Activated T-helper 17 cell treated with anti-CD3 and anti-CD28 coated beads, Interleukin-2, amount 50 U/mL, for 72 hours (primary cell): ENCODE results near the gene AHCY. TPM values are rescaled to one million over a fixed set of nuclear protein-coding genes. Genes with fewer than 3 reads are reported as not detected.
"Not testable (repeated sequence)": the region's sequence is repeated elsewhere in the genome, so short reads cannot be mapped to it uniquely, and the experiment has no call there.

Experiments used
- ATAC-seq: fragments of 150-1000 bp; cut with Tn5 transposase; replicated peaks from 2 replicates; pipeline ENCODE4 v1.10.0; 2021; ENCODE audit warnings: mild to moderate bottlenecking, moderate library complexity
- H3K27ac Mint-ChIP-seq: one replicate; pipeline ENCODE4 v1.8.0; 2022; ENCODE audit warnings: mixed read lengths
- H3K27me3 Mint-ChIP-seq: one replicate; pipeline ENCODE4 v1.8.0; 2022; ENCODE audit warnings: mixed read lengths
- H3K36me3 Mint-ChIP-seq: one replicate; pipeline ENCODE4 v1.8.0; 2022; ENCODE audit warnings: low read depth, mild to moderate bottlenecking, mixed read lengths
- H3K4me1 Mint-ChIP-seq: one replicate; pipeline ENCODE4 v1.8.0; 2022; ENCODE audit warnings: mixed read lengths
- H3K4me3 Mint-ChIP-seq: one replicate; pipeline ENCODE4 v1.8.0; 2022; ENCODE audit warnings: mild to moderate bottlenecking, mixed read lengths
- H3K9me3 Mint-ChIP-seq: one replicate; pipeline ENCODE4 v1.8.0; 2022; ENCODE audit warnings: mixed read lengths
- total RNA-seq, 2 donors: library from RNA; stranded (reverse); gene quantifications; one replicate each; pipeline ENCODE4 v1.2.3, GENCODE V29; 2022

Gene AHCY
- total RNA-seq, 2 donors from 2014 or later: 94.5 to 174 TPM

DNA sequence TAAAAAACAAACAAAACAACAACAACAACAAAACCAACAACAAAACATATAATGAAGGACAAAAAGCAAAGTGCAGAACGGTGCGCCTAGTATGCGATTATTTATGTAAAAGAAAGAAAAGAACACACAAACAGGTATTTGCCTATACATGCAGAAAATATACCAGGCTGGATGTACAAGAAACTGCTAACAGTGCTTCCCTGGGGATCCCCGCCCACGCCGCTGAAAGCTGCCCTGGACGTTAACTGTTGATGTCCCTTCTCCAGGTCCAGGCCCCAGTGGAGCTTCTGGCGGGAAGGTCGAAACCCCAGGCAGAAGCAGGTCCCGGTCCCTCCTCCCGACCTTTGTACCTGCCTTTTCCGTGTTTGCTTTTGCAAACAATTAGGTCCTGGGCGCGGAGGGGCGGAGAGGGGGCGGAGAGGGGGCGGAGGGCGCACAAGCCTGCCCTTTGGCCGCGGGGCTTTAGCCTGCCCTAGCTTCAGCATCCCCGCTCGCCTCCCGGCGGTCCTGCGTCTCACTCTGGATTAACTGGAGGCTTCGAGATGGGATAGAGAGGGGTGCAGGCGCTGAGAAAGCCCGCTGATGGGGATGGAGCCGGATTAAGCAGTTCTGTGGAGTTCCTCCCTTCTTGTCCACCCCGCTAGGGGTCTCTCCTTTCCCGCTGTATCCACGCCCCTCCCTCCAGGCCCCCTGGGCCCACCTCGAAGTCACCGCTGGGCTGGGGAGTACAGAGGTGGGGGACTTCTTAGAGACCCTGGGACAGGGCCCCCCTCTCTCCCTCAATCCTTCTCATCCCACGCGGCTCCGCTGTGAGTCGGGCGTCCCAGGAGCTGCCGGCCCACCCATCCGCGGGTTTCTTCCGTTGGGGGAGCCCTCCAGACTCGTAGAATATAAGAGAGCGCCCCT is 8.2 kb upstream of the AHCY start:
- Mint-ChIP-seq H3K4me3 (no peak overlapping the region), H3K9me3 (no peaks in the 10 kb centered on the region), H3K27ac (no peak overlapping the region), H3K27me3 (peaks cover 4% of the 10 kb centered on the region), H3K36me3 (no peaks in the 10 kb centered on the region), H3K4me1 (no peaks in the 10 kb centered on the region)
- no peak for ATAC-seq

DNA sequence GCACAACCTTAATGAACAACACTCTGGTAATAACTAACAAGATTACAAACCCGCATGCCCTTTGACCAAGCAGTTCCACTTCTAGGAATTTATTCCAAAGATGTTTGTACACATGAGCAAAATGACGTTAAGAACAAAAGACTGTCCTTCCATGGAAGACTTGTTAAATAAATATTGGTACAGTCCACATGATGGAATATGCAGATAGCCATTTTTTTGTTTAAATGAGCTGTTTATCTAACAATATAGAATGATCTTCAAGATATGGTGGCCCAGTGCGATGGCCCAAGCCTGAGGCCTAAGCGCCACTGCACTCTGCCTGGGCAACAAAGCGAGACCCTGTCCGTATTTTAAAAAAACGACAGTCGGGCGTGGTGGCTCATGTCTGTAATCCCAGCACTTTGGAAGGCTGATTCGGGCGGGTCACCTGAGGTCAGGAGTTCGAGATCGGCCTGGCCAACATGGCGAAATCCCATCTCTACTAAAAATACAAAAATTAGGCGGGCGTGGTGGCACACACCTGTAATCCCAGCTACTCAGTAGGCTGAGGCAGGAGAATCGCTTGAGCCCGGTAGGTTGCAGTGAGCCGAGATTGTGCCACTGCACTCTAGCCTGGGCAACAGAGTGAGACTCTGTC is 7.4 kb upstream of the AHCY start:
- H3K36me3 Mint-ChIP-seq: no peaks in the 10 kb centered on the region
- H3K27me3 Mint-ChIP-seq: peaks cover 4% of the 10 kb centered on the region
- H3K9me3 Mint-ChIP-seq: no peaks in the 10 kb centered on the region
- no peak for ATAC-seq
- H3K4me1 Mint-ChIP-seq: no peaks in the 10 kb centered on the region
- no peak overlapping the region for H3K27ac Mint-ChIP-seq
- no peak overlapping the region for H3K4me3 Mint-ChIP-seq

DNA sequence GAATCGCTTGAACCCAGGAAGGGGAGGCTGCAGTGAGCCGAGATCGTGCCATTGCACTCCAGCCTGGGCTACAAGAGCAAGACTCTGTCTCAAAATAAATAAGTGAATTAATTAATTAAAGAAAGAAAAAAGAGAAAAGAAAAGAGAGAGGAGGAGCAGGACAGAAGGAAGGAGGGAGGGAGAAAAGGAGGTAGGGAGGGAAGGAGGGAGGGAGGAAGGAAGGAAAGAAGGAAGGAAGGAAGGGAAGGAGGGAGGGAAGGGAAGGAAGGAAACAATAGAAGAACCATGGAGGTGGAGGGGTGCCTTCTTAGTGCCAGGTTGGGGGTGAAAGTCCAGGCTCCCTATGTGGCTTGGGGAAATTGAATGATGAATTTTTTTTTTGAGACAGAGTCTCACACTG is 6.5 kb upstream of the AHCY start:
- peaks cover 4% of the 10 kb centered on the region for H3K27me3 Mint-ChIP-seq
- no peaks in the 10 kb centered on the region for H3K4me1 Mint-ChIP-seq
- no peak for ATAC-seq
- no peak overlapping the region for H3K27ac Mint-ChIP-seq
- H3K36me3 Mint-ChIP-seq: no peaks in the 10 kb centered on the region
- H3K4me3 Mint-ChIP-seq: no peak overlapping the region
- no peaks in the 10 kb centered on the region for H3K9me3 Mint-ChIP-seq

DNA sequence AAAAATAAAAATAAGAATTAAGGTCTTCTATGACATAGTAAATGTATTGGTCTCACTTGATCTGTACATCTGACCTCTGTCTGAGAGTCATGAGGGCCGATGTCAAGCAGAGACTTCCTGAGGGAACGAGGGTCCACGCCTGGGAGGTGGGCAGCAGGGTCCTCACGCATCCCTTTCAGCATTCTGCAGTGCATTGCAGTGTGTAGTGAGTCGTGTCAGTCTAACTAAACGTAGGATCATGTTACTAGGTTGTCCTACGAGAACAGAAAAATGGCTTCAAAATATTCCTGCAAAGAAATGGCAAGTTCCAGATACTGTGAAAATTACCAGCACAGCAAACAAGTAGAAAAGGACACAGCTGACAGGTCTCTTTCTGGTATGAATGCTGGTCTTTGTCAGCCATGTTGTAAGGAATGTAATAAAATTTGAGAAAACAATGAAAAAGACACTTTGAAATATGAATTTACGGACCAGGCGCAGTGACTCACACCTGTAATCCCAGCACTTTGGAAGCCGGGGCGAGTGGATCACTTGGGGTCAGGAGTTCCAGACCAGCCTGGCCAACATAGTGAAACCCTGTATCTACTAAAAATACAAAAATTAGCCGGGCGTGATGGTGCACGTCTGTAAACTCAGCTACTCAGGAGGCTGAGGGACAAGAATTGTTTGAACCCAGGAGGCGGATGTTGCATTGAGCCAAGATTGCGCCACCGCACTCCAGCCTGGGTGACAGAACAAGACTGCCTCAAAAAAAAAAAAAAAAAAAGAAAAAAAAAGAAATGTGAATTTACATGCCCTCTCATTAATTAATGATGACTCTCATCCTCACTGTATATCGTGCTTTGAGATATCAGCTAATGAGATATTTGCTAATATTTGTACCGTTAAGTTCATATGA is 2.4 kb upstream of the AHCY start:
- H3K27ac Mint-ChIP-seq: no peak overlapping the region
- H3K36me3 Mint-ChIP-seq: no peaks in the 10 kb centered on the region
- no peak for ATAC-seq
- H3K27me3 Mint-ChIP-seq: no peaks in the 10 kb centered on the region
- H3K4me1 Mint-ChIP-seq: peaks cover 5% of the 10 kb centered on the region
- no peak overlapping the region for H3K4me3 Mint-ChIP-seq
- H3K9me3 Mint-ChIP-seq: no peaks in the 10 kb centered on the region

DNA sequence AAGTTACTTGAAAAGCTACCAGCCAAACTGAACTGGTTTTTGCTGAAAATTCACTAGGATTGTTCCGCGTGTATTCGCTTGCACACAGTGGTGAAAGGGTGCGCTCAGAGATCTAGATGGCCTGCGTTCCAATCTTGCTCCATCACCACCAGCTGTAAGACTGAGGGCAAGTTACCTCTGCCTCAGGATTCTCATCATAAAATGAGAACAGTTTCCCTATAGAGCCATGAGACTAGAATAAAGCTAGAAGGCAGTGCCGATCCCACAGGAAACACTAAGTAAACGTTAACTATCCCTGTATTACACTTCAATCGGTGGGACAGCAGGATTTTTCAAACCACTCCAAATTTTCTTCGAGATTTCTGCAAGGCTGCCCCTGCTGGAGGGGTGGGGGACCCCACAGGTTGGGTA is 838 bp downstream of the AHCY start:
- H3K9me3 Mint-ChIP-seq: no peaks in the 10 kb centered on the region
- no peak for ATAC-seq
- no peaks in the 10 kb centered on the region for H3K27me3 Mint-ChIP-seq
- peak overlapping the region; percentile 82 for H3K4me3 Mint-ChIP-seq
- H3K4me1 Mint-ChIP-seq: peaks cover 5% of the 10 kb centered on the region
- peak overlapping the region; percentile 87 for H3K27ac Mint-ChIP-seq
- no peaks in the 10 kb centered on the region for H3K36me3 Mint-ChIP-seq

DNA sequence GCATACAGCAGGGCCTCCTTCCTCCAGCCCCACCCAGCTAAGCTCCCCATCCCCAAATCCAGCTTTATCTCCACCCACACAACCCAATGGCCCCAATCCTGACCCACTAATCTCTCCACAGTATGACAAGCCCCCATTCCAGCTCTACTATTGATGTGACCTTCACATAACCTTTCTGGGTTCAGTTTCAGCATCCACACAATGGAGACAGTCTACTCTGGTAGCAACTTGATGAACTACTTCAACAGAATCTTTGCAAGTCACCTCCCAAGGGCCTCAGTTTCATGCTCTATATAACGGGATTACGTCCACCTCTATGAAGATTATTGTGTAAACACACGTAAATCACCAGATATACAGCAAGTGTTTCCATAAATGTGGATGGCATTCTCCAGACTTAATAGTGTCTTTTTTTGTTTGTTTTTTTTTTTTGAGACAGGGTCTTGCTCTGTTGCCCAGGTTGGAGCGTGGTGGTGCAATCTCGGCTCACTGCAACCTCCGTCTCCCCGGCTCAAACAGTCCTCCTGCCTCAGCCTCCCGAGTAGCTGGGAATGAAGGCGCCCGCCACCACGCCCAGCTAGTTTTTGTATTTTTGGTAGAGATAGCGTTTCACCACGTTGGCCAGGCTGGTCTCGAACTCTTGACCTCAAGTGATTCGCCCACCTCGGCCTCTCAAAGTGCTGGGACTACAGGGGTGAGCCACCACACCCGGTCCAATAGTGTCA is 1.4 kb downstream of the AHCY start:
- H3K4me1 Mint-ChIP-seq: peaks cover 5% of the 10 kb centered on the region
- no peaks in the 10 kb centered on the region for H3K27me3 Mint-ChIP-seq
- no peaks in the 10 kb centered on the region for H3K36me3 Mint-ChIP-seq
- ATAC-seq: no peak
- peak overlapping the region; percentile 82 for H3K4me3 Mint-ChIP-seq
- H3K27ac Mint-ChIP-seq: peak overlapping the region; percentile 87
- H3K9me3 Mint-ChIP-seq: no peaks in the 10 kb centered on the region

DNA sequence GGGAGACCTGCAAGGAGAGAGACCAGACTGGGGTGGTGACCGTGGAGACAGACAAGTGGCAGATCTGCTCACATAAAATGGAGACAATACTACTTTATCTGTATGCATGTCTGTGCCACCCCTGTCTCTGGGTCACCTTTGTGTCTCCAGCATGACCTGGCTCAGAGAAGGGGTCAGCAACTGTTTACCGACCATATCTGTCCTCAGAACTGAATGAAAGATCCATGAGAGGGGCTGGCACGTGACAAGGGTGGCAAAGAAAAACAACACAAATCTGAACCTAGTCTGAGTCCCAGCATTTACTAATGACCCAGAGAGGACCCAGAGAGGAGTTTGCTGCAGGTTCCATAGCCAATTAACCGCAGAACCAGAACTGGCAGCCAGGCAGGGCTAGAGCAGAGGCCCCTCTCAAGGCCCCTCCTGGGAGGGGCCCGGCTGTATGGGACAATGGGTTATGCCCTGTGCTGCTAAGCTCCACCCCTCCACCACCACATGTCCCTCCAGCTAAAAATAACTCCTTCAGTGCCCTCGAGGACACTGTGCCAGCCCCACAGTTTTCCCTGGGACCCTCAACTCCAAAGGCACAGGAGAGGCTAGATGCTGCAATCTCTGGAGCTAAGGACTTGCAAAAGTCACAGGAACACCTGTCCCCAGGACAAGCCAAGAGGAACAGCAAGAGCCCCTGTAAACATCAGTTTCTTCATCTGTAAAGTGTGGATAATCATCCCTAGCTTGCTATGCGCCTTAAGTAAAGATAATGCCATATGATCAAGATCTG is 2.2 kb downstream of the AHCY start:
- peaks cover 5% of the 10 kb centered on the region for H3K4me1 Mint-ChIP-seq
- H3K4me3 Mint-ChIP-seq: peak overlapping the region; percentile 82
- H3K27ac Mint-ChIP-seq: peak overlapping the region; percentile 87
- no peak for ATAC-seq
- H3K9me3 Mint-ChIP-seq: no peaks in the 10 kb centered on the region
- H3K36me3 Mint-ChIP-seq: peaks cover 4% of the 10 kb centered on the region
- H3K27me3 Mint-ChIP-seq: no peaks in the 10 kb centered on the region

DNA sequence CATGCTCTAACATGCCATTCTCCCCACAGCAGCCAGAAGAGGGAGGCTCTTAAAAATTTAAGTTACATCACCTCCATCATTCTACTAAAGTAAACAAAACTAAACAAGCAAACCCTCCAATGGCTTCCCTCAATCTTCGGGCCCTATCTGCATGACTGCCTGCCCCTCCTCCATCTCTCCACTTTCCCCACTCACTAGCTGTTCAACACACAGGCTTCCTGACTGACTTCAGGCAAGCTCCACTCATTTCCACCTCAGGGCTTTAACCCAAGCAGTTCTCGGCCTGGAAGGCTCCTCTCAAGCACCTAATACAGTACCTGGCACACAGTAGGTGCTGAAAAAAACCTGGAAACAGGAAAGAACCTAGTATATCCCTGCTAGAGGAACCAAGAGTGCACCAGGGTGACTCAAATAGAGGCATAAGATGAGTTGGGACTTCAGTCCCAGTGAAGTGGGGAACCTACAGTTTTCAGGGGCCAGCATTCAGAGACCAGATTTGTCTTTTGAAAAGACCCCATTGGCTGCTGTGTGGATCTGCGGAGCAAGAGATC is 2.8 kb downstream of the AHCY start:
- ATAC-seq: no peak
- H3K27me3 Mint-ChIP-seq: no peaks in the 10 kb centered on the region
- no peak overlapping the region for H3K27ac Mint-ChIP-seq

DNA sequence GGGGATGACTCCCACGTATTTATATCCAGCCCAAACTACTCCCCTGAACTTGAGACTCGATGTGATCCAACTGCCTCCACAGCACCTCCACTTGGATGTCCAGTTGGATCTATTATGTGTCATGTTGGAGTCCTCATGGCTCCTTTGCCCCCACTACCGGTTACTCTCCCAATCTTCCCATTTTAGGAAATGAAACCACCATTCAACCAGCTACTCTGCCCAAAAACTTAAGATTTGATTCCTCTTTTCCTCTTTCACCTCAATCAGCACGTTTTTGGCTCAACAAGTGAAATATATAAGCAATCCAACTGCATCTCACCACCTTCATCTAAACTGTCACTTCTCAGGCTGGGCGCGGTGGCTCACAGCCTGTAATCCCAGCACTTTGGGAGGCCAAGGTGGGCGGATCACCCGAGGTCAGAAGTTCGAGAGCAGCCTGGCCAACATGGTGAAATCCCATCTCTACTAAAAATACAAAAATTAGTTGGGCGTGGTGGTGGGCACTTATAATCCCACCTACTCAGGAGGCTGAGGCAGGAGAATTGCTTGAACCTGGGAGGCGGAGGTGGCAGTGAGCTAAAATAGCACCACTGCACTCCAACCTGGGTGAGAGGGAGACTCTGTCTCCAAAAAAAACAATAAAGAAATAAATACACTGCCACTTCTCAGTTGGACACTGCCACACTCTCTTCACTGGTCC is 3.4 kb downstream of the AHCY start:
- H3K9me3 Mint-ChIP-seq: no peaks in the 10 kb centered on the region
- ATAC-seq: no peak
- H3K4me1 Mint-ChIP-seq: peaks cover 5% of the 10 kb centered on the region
- H3K4me3 Mint-ChIP-seq: no peak overlapping the region
- H3K36me3 Mint-ChIP-seq: peaks cover 12% of the 10 kb centered on the region
- no peak overlapping the region for H3K27ac Mint-ChIP-seq
- no peaks in the 10 kb centered on the region for H3K27me3 Mint-ChIP-seq

More for the DNA sequence above, 2.8 kb downstream of the AHCY start:
- no peaks in the 10 kb centered on the region for H3K9me3 Mint-ChIP-seq
- H3K36me3 Mint-ChIP-seq: peaks cover 10% of the 10 kb centered on the region
- peaks cover 5% of the 10 kb centered on the region for H3K4me1 Mint-ChIP-seq
- H3K4me3 Mint-ChIP-seq: no peak overlapping the region

DNA sequence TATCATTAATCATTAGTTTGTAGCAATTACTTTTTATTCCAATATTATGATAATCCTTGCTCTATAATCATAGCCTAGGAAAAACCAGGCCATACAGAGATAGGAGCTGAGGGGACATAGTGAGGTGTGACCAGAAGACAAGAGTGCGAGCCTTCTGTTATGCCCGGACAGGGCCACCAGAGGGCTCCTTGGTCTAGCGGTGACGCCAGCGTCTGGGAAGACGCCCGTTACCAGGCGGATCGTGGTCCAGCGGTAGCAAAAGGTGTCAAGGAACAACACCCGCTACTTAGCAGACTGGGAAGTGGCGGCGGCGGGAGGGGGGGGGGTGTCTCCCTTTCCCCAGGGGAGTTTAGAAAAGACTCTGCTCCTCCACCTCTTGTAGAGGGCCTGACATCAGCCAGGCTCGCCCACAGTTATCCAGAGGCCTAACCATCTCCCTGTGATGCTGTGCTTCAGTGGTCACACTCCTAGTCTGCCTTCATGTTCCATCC is 4.8 kb downstream of the AHCY start:
- H3K9me3 Mint-ChIP-seq, H3K27me3 Mint-ChIP-seq, H3K4me1 Mint-ChIP-seq, H3K4me3 Mint-ChIP-seq, ATAC-seq, H3K27ac Mint-ChIP-seq: not testable (repeated sequence)
- H3K36me3 Mint-ChIP-seq: peaks cover 26% of the 10 kb centered on the region

DNA sequence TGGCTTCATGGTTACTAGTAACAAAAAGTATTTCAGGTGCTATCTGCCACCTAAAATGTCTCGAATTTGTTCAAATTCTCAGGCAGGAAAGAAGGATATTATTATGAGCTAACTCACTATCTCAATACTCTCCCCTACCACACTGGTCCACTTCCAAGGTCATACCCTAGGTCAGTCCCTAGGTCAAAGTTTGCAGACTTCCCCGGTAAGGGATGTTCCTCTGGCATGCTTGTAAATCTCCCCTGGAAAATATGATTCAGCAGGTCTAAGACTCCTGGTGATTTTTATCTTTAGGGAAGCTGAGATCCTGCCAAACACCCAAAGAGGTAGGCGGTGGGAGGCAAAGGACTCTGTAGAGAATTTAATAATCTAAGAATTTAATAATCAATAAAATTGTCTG is 6.7 kb downstream of the AHCY start:
- H3K36me3 Mint-ChIP-seq: peaks cover 45% of the 10 kb centered on the region
- ATAC-seq: no peak
- no peaks in the 10 kb centered on the region for H3K27me3 Mint-ChIP-seq
- peak overlapping the region; percentile 55 for H3K27ac Mint-ChIP-seq
- no peaks in the 10 kb centered on the region for H3K9me3 Mint-ChIP-seq
- H3K4me1 Mint-ChIP-seq: peaks cover 2% of the 10 kb centered on the region
- no peak overlapping the region for H3K4me3 Mint-ChIP-seq

DNA sequence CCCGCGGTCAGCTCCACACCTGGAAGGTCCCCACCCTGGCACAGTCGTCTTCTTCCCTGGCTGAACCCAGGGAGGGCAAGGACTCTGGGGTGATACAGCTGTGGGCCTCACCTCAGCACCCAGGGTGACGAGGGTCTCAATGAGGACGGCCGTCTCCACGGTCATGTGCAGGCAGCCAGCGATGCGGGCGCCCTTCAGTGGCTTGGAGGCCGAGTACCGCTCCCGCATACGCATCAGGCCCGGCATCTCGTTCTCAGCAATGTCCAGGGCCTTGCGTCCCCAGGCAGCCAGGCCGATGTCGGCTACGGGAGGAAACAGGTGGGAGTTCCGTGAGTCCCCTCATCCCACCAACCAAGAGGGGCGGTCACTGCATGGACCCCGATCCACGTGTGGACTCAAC is 7.9 kb downstream of the AHCY start:
- H3K36me3 Mint-ChIP-seq: peaks cover 56% of the 10 kb centered on the region
- no peak overlapping the region for H3K27ac Mint-ChIP-seq
- H3K9me3 Mint-ChIP-seq: no peaks in the 10 kb centered on the region
- H3K27me3 Mint-ChIP-seq: no peaks in the 10 kb centered on the region
- H3K4me1 Mint-ChIP-seq: no peaks in the 10 kb centered on the region
- ATAC-seq: no peak
- no peak overlapping the region for H3K4me3 Mint-ChIP-seq

DNA sequence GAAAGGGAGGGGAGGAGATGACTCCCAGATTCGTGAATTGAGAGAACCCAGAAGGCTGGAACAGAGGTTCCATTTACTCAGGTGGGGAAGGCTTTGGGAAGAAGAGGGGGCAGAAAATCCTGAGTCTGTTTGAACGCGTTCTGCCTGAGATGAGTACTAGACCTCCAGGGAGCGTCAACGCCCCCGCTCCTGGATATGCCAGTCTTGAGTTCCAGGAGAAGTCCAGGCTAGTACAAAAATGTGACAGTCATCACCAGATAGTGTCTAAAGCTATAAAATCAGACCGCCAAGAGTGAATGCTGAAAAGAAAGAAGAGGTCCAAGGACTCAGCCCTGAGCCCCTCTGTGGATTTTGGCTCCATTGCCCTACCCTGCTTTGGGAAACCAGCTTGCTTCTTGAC is 8.6 kb downstream of the AHCY start:
- Mint-ChIP-seq H3K27ac (no peak overlapping the region), H3K4me1 (no peaks in the 10 kb centered on the region)

More for the DNA sequence above, 8.6 kb downstream of the AHCY start:
- no peak for ATAC-seq
- Mint-ChIP-seq H3K4me3 (no peak overlapping the region), H3K36me3 (peaks cover 64% of the 10 kb centered on the region), H3K9me3 (no peaks in the 10 kb centered on the region), H3K27me3 (no peaks in the 10 kb centered on the region)
